HCT116 (cell line): ENCODE results near the gene MIEF2. TPM values are rescaled to one million over a fixed set of nuclear protein-coding genes. Genes with fewer than 3 reads are reported as not detected.

ENCODE experiments used
- ATAC-seq: fragments of 200-7000 bp; cut with Tn5 transposase; 2 replicates; pipeline ENCODE4 v1.9.1; 2020; ENCODE audit warnings: mild to moderate bottlenecking, moderate library complexity
- BruUV-seq: library from RNA; stranded (reverse); fragments of 400-500 nt; replicated peaks from 2 replicates; lab custom pipeline; 2021; lab: Mats Ljungman, UMichigan
- CTCF ChIA-PET: fragments of 300-600 bp; sonication (Branson Sonifier 250); formaldehyde crosslinking; loops from one replicate; lab custom pipeline; 2021; ENCODE audit warnings: antibody characterized with exemption; lab: Charles Lee
- POLR2A ChIA-PET: fragments of 300-600, 350-600 bp; sonication (Branson Sonifier 250); formaldehyde crosslinking; loops from one replicate; lab custom pipeline; 2021; ENCODE audit warnings: antibody characterized with exemption; lab: Charles Lee
- RAD21 ChIA-PET, 2 experiments: fragments of 300-600 bp; sonication (Branson Sonifier 250); formaldehyde crosslinking; loops; one replicate each; lab custom pipeline; 2023; ENCODE audit warnings: low total read pairs in 2 of 2; ENCODE audit not compliant: uncharacterized antibody in 2 of 2, unreplicated experiment in 2 of 2, low non-redundant PET in 1 of 2; lab: Charles Lee
- DNase-seq: peaks from one replicate; pipeline ENCODE4 v3.0.0-alpha.2; 2010; ENCODE audit warnings: low read depth, low spot score
- H2AFZ ChIP-seq: fragments of 200-600 bp; shearing (Covaris generic), sonication (generic); 2 replicates; pipeline ENCODE4 v1.6.1; 2017; ENCODE audit warnings: low read depth, mixed run types, mixed read lengths, antibody characterized with exemption, low read length; ENCODE audit not compliant: poor library complexity, severe bottlenecking
- H3K27ac ChIP-seq: 2 replicates; pipeline ENCODE4 v1.5.1; 2012; ENCODE audit warnings: low read depth, low read length
- H3K27me3 ChIP-seq: fragments of 200-600 bp; sonication (generic); 2 replicates; pipeline ENCODE4 v1.6.1; 2016; ENCODE audit warnings: mixed run types, low read length, mixed read lengths; ENCODE audit not compliant: insufficient read depth
- H3K36me3 ChIP-seq, 2 experiments: fragments of 200-500 bp in 1 of 2; fragments of 200-600 bp in 1 of 2; sonication (Bioruptor generic) in 1 of 2; sonication (generic) in 1 of 2; 2 replicates each; pipeline versions ENCODE4 v1.5.1 to v1.6.1; 2014 to 2016; ENCODE audit warnings: low read length in 2 of 2, inconsistent platforms in 1 of 2, mixed read lengths in 1 of 2, mixed run types in 1 of 2; ENCODE audit not compliant: insufficient read depth in 2 of 2, control insufficient read depth in 1 of 2
- H3K4me1 ChIP-seq, 2 experiments: fragments of 200-600 bp in 1 of 2; sonication (generic) in 1 of 2; 2 replicates each; pipeline versions ENCODE4 v1.5.1 to v1.6.1; 2012 to 2017; ENCODE audit warnings: low read length in 2 of 2, inconsistent platforms in 1 of 2, mild to moderate bottlenecking in 1 of 2, mixed read lengths in 1 of 2, mixed run types in 1 of 2, moderate library complexity in 1 of 2; ENCODE audit not compliant: insufficient read depth in 2 of 2, control insufficient read depth in 1 of 2
- H3K4me2 ChIP-seq: fragments of 200-600 bp; sonication (generic); 2 replicates; pipeline ENCODE4 v1.6.1; 2017; ENCODE audit warnings: mixed run types, low read length, mixed read lengths
- H3K4me3 ChIP-seq, 2 experiments: fragments of 200-600 bp in 1 of 2; sonication (generic) in 1 of 2; replicated peaks in 1 of 2; 2 replicates each; pipeline ENCODE4 v1.5.1; 2011 to 2016; ENCODE audit warnings: low read length in 2 of 2, control low read depth in 1 of 2, low read depth in 1 of 2, mild to moderate bottlenecking in 1 of 2, mixed read lengths in 1 of 2, mixed run types in 1 of 2
- H3K79me2 ChIP-seq: fragments of 200-600 bp; sonication (generic); 2 replicates; pipeline ENCODE4 v1.6.1; 2017; ENCODE audit warnings: mild to moderate bottlenecking, mixed run types, low read length, moderate library complexity, mixed read lengths; ENCODE audit not compliant: insufficient read depth
- H3K9ac ChIP-seq: fragments of 200-600 bp; sonication (generic); 2 replicates; pipeline ENCODE4 v1.6.1; 2016; ENCODE audit warnings: low read length, mixed read lengths
- H3K9me2 ChIP-seq: fragments of 200-600 bp; sonication (generic), shearing (Covaris generic); 2 replicates; pipeline ENCODE4 v1.6.1; 2017; ENCODE audit warnings: mixed run types, mild to moderate bottlenecking, moderate library complexity; ENCODE audit not compliant: insufficient read depth
- H3K9me3 ChIP-seq, 2 experiments: fragments of 200-500 bp in 1 of 2; fragments of 200-600 bp in 1 of 2; sonication (Bioruptor generic) in 1 of 2; sonication (generic) in 1 of 2; 2 replicates each; pipeline ENCODE4 v1.6.1; 2014 to 2017; ENCODE audit warnings: low read length in 2 of 2, mixed read lengths in 2 of 2, inconsistent platforms in 1 of 2, low read depth in 1 of 2, mild to moderate bottlenecking in 1 of 2, mixed run types in 1 of 2, moderate library complexity in 1 of 2; ENCODE audit not compliant: control insufficient read depth in 1 of 2, insufficient read depth in 1 of 2
- H4K20me1 ChIP-seq: fragments of 200-600 bp; sonication (generic), shearing (Covaris generic); 2 replicates; pipeline ENCODE4 v1.6.1; 2017; ENCODE audit warnings: mixed run types, mild to moderate bottlenecking, moderate library complexity; ENCODE audit not compliant: insufficient read depth
- CBX3 ChIP-seq: IDR thresholded peaks from 2 replicates; pipeline ENCODE4 v1.6.1; 2012; ENCODE audit warnings: low read depth
- EGR1 ChIP-seq: IDR thresholded peaks from 2 replicates; pipeline ENCODE4 v1.6.1; 2012; ENCODE audit warnings: low read depth
- EZH2 ChIP-seq: fragments of 200-600 bp; sonication (generic); IDR thresholded peaks from 2 replicates; pipeline ENCODE4 v1.6.1; 2017; ENCODE audit warnings: antibody characterized with exemption, mixed run types
- FOSL1 ChIP-seq: IDR thresholded peaks from 2 replicates; pipeline ENCODE4 v1.6.1; 2012; ENCODE audit warnings: low read depth
- POLR2AphosphoS5 ChIP-seq: IDR thresholded peaks from 2 replicates; pipeline ENCODE4 v1.6.1; 2011; ENCODE audit warnings: mild to moderate bottlenecking, low read depth, low read length, moderate library complexity
- SP1 ChIP-seq: IDR thresholded peaks from 2 replicates; pipeline ENCODE4 v1.6.1; 2012; ENCODE audit warnings: low read depth
- SRF ChIP-seq: IDR thresholded peaks from 2 replicates; pipeline ENCODE4 v1.6.1; 2012; ENCODE audit warnings: low read depth
- YY1 ChIP-seq: IDR thresholded peaks from 2 replicates; pipeline ENCODE4 v1.6.1; 2011; ENCODE audit warnings: low read length, low read depth, moderate library complexity, mild to moderate bottlenecking; ENCODE audit not compliant: insufficient replicate concordance; ENCODE audit errors: extremely low read depth
- ZFX ChIP-seq: fragments of 450-650 bp; IDR thresholded peaks from 2 replicates; pipeline ENCODE4 v1.6.1; 2017
- ZNF274 ChIP-seq: fragments of 200-500 bp; sonication (Bioruptor generic); IDR thresholded peaks from 2 replicates; pipeline ENCODE4 v1.6.1; 2014; ENCODE audit warnings: mild to moderate bottlenecking, low read depth, low read length, inconsistent platforms
- intact Hi-C: fragments of 100-400 bp; cut with micrococcal nuclease; formaldehyde crosslinking; loops from 2 replicates; pipeline ENCODE4 v1.10.0; 2022
- total RNA-seq: library from RNA; stranded (reverse); gene quantifications from one replicate; pipeline ENCODE4 v1.2.1, GENCODE V29; 2021; ENCODE audit not compliant: unreplicated experiment
- TF ChIP-seq, protein P1 (sequence below), 3 experiments: fragments of 200-600 bp in 1 of 3; sonication (generic) in 1 of 3; IDR thresholded peaks in 2 of 3; conservative IDR thresholded peaks in 1 of 3; 2 replicates each; pipeline ENCODE4 v1.5.1; 2012 to 2017; ENCODE audit warnings: low read depth in 2 of 3, low read length in 2 of 3, antibody characterized with exemption in 1 of 3, borderline replicate concordance in 1 of 3, control low read depth in 1 of 3, mild to moderate bottlenecking in 1 of 3, mixed read lengths in 1 of 3, mixed run types in 1 of 3, moderate library complexity in 1 of 3; ENCODE audit not compliant: insufficient read depth in 1 of 3

The MIEF2 gene
- total RNA-seq, 1 experiment from 2014 or later = 9.3 TPM

DNA sequence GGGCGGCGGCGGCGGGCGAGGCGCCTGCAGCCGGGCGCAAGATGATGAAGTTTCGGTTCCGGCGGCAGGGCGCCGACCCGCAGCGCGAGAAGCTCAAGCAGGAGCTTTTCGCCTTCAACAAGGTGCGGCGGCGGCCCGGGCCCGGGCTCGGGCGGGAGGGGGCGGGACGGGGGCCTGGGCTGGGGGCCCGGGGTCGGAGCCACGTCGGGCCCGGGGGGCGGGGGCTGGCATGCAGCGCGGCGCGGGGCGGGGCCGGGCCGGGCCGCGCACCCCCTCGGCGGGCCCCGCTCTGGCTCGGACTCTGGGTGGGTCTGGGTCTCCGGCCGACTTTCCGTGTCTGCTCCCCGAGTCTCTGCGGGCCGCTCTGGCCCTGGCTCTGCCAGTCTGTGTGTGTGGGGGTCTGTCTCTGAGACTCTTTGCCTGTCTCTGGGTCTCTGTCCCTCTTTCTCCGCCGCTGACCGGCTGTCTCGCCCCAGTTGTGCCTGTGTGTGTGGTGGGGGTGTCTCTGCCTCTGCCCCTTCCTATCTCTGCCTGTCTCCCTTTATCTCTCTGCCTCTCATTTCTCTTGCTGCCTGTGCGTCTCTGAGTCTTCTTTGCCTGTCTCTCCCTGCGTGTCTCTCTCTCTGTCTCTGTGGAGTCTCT is 34.7 kb upstream of the MIEF2 start:
- intact Hi-C loops = loop anchor here (2.0 kb wide), 1 partner anchor 35 kb away; the partner anchor contains the start of gene MIEF2
- no peaks in the 10 kb centered on the region for H3K36me3 ChIP-seq
- RAD21 ChIA-PET = no interaction called here
- DNase-seq (no peak), ATAC-seq (peak; percentile 35)
- H3K4me3 ChIP-seq = peak overlapping the region; percentile 91 to 94
- H3K27ac ChIP-seq = peak overlapping the region; percentile 57; the same call in 1 of the 2 replicates
- POLR2A ChIA-PET = no interaction called here
- H3K79me2 ChIP-seq = peaks cover 17% of the 10 kb centered on the region
- peak overlapping the region; percentile 95 for H3K4me2 ChIP-seq
- CTCF ChIA-PET = no interaction called here
- no TSS peak for BruUV-seq
- peak overlapping the region; percentile 79 for H3K9ac ChIP-seq
- H3K9me2 ChIP-seq = no peaks in the 10 kb centered on the region
- H3K9me3 ChIP-seq = no peaks in the 10 kb centered on the region
- TF ChIP-seq YY1 (no peak), ZFX (peak; percentile 30; the same call in 1 of the 2 replicates), ZNF274 (no peak), CBX3 (no peak), POLR2AphosphoS5 (peak; percentile 72), EZH2 (no peak), SRF (no peak), SP1 (no peak), FOSL1 (no peak), EGR1 (no peak)
- TF ChIP-seq, protein P1, sequence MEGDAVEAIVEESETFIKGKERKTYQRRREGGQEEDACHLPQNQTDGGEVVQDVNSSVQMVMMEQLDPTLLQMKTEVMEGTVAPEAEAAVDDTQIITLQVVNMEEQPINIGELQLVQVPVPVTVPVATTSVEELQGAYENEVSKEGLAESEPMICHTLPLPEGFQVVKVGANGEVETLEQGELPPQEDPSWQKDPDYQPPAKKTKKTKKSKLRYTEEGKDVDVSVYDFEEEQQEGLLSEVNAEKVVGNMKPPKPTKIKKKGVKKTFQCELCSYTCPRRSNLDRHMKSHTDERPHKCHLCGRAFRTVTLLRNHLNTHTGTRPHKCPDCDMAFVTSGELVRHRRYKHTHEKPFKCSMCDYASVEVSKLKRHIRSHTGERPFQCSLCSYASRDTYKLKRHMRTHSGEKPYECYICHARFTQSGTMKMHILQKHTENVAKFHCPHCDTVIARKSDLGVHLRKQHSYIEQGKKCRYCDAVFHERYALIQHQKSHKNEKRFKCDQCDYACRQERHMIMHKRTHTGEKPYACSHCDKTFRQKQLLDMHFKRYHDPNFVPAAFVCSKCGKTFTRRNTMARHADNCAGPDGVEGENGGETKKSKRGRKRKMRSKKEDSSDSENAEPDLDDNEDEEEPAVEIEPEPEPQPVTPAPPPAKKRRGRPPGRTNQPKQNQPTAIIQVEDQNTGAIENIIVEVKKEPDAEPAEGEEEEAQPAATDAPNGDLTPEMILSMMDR (IDR thresholded peaks at IDR 0.05 in 2 of 3, conservative IDR thresholded peaks at IDR 0.05 in 1 of 3; ENCODE audit: borderline replicate concordance in 1 of 3, insufficient read depth in 1 of 3, low read depth in 2 of 3, low read length in 2 of 3) = no peak
- H4K20me1 ChIP-seq = no peaks in the 10 kb centered on the region
- no peaks in the 10 kb centered on the region for H3K27me3 ChIP-seq
- H2AFZ ChIP-seq = no peak overlapping the region
- peaks cover 20 to 32% of the 10 kb centered on the region in 2 experiments for H3K4me1 ChIP-seq
